ENCODE measurements around the gene TRIO. TPM values are rescaled to one million over a fixed set of nuclear protein-coding genes. Genes with fewer than 3 reads are reported as not detected.
A peak's percentile ranks its signal among the peaks of the same experiment; 100 is the strongest.

The TRIO gene
- total RNA-seq, 1 donor from 2014 or later: 163 TPM

DNA sequence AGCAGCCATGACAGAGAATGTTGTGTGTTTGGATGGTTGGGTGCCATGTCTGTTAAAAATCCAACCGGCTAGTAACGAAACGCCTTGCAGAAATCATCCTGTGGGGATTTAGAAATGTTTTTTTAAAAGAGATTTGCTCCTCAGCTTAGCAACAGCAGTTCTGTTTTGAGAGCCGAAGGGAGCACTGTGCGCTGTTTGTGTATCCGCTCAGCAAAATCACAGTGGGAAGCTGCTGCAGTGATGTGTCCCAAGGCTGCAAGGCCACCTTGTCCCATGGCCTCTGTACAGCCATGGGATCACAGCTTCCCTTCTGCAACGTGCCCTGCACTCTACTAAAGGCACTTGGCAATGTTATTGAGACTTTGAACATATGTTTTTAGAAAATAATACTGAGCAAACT, 40.9 kb downstream of the TRIO start:
- no peak overlapping the region for H3K4me3 Mint-ChIP-seq (ENCODE audit: low read depth)
- peaks cover 26% of the 10 kb centered on the region for H3K4me1 Mint-ChIP-seq (ENCODE audit: low read depth)
- H3K9me3 Mint-ChIP-seq (ENCODE audit: low read depth): no peaks in the 10 kb centered on the region
- no peak overlapping the region for H3K27ac Mint-ChIP-seq
- no peak for DNase-seq (ENCODE audit: low spot score, unreplicated experiment)
- TF ChIP-seq, protein P1, sequence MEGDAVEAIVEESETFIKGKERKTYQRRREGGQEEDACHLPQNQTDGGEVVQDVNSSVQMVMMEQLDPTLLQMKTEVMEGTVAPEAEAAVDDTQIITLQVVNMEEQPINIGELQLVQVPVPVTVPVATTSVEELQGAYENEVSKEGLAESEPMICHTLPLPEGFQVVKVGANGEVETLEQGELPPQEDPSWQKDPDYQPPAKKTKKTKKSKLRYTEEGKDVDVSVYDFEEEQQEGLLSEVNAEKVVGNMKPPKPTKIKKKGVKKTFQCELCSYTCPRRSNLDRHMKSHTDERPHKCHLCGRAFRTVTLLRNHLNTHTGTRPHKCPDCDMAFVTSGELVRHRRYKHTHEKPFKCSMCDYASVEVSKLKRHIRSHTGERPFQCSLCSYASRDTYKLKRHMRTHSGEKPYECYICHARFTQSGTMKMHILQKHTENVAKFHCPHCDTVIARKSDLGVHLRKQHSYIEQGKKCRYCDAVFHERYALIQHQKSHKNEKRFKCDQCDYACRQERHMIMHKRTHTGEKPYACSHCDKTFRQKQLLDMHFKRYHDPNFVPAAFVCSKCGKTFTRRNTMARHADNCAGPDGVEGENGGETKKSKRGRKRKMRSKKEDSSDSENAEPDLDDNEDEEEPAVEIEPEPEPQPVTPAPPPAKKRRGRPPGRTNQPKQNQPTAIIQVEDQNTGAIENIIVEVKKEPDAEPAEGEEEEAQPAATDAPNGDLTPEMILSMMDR (IDR thresholded peaks at IDR 0.05; ENCODE audit: unreplicated experiment): no peak
- H3K36me3 Mint-ChIP-seq (ENCODE audit: insufficient read depth): no peaks in the 10 kb centered on the region
- no peaks in the 10 kb centered on the region for H3K27me3 Mint-ChIP-seq

DNA sequence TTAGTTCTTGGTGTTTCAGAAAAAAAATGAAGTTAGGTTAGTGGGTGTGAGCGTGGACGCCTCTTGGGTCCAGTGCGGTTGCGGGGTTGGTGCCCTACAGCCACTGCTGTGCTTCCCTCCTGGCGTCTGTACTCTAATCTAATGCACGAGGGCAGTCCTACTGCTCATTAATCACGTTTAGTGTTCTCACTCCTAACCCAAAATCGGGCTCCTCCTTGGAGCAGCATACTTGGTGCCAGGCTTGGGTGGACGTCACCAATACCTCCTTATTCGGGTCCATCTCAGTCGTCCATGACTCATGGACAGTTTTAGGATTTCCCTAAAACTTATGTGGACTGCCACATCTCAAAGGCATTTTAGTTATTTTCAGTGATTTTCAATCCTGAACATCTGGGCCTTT, 41.6 kb downstream of the TRIO start:
- Mint-ChIP-seq H3K27ac (no peak overlapping the region), H3K9me3 (ENCODE audit: low read depth) (no peaks in the 10 kb centered on the region), H3K36me3 (ENCODE audit: insufficient read depth) (no peaks in the 10 kb centered on the region), H3K27me3 (no peaks in the 10 kb centered on the region), H3K4me1 (ENCODE audit: low read depth) (peaks cover 29% of the 10 kb centered on the region), H3K4me3 (ENCODE audit: low read depth) (no peak overlapping the region)
- TF ChIP-seq, protein P1 (IDR thresholded peaks at IDR 0.05; ENCODE audit: unreplicated experiment): no peak
- DNase-seq (ENCODE audit: low spot score, unreplicated experiment): no peak

DNA sequence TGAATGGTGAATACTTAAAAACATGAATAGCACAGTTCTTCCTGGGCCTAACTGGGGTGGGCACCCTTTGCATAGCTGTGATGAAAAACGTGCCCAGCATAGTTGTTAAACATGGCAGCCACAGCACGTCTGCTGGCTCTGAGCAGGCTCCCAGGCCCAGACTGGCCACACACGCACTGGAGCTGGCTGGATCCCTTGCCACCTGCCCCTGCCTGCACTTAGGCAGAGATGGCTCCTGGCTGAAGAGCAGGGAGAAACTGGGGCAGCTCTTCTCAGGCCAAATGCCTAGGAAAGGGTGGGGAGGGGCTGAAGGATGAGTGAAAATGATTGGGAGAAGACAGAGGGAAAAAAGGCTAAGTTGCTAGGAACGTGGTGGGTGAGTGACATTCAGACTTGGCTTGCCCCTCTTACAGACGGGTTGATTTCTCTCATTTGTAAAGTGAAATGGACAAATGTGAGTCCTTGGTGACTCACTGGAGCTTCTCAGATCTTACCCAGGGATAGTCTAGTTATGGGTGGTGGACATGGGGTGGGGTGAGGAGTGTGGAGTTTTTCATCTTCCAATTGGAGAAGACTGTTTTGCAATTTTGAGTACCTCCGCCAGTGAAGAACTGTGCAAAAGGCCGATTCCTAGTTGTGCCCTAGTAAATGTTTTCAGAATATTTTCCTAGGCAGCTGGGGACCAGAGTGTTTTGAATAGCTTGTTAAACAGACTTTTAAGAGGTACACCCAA, 42.4 kb downstream of the TRIO start:
- no peaks in the 10 kb centered on the region for H3K36me3 Mint-ChIP-seq (ENCODE audit: insufficient read depth)
- H3K27me3 Mint-ChIP-seq: no peaks in the 10 kb centered on the region
- DNase-seq (ENCODE audit: low spot score, unreplicated experiment): no peak
- no peak overlapping the region for H3K4me3 Mint-ChIP-seq (ENCODE audit: low read depth)
- no peaks in the 10 kb centered on the region for H3K9me3 Mint-ChIP-seq (ENCODE audit: low read depth)
- peaks cover 37% of the 10 kb centered on the region for H3K4me1 Mint-ChIP-seq (ENCODE audit: low read depth)
- TF ChIP-seq, protein P1 (IDR thresholded peaks at IDR 0.05; ENCODE audit: unreplicated experiment): no peak
- H3K27ac Mint-ChIP-seq: peak overlapping the region; percentile 46

DNA sequence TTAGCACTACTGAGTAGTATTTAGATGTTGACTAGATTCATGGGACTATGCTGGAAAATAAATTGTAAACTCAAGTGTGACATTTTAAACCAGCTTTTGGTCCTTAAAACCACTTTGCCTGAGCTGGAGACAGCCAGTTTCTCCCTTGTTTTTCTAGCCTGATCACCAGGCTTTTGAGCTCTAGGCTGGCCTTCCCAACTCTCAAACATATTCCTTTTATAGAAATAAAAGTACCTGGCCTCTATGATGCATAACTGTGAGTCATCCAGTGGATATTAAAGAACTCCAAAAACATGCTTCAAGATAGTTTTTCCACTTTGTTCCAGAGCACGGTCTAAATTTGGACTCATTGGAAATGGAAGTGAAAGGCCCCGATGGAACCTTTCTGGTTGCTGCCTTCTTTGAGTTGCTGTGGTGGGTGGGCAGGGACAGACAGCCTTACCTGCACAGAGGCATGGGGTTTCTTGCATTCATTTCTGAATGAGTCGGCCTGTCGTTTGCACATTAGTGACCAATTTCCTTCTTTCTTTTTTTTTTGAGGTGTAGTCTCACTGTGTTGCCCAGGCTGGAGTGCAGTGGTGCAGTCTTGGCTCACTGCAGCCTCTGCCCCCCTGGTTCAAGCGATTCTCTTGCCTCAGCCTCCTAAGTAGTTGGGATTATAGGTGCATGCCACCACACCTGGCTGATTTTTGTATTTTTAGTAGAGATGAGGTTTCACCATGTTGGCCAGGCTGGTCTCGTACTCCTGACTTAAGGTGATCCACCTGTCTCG, 43.1 kb downstream of the TRIO start:
- Mint-ChIP-seq H3K4me1 (ENCODE audit: low read depth) (peaks cover 42% of the 10 kb centered on the region), H3K27ac (no peak overlapping the region), H3K9me3 (ENCODE audit: low read depth) (no peaks in the 10 kb centered on the region), H3K36me3 (ENCODE audit: insufficient read depth) (no peaks in the 10 kb centered on the region), H3K4me3 (ENCODE audit: low read depth) (no peak overlapping the region), H3K27me3 (no peaks in the 10 kb centered on the region)
- DNase-seq (ENCODE audit: low spot score, unreplicated experiment): no peak
- TF ChIP-seq, protein P1 (IDR thresholded peaks at IDR 0.05; ENCODE audit: unreplicated experiment): no peak

DNA sequence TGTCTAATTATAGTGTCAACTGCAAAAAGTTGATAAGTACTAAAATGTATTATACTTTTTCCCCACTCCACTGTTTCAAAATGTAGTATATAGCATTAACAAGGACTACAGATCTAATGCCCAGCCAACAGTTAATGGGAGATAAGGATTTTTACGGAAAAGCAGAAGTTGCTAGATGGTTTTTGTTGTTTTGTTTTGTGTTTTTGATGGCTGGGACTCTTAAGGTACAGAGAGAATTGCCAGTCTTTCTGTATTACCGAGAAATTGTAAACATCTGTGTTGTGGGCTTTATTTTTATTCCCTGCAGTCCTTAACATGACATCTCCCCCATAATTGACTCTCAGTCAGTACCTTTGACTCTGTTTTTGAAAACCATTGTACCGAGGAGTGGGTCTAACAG, 44.0 kb downstream of the TRIO start:
- H3K9me3 Mint-ChIP-seq (ENCODE audit: low read depth): no peaks in the 10 kb centered on the region
- no peak overlapping the region for H3K4me3 Mint-ChIP-seq (ENCODE audit: low read depth)
- peak overlapping the region; percentile 29 for H3K27ac Mint-ChIP-seq
- TF ChIP-seq, protein P1 (IDR thresholded peaks at IDR 0.05; ENCODE audit: unreplicated experiment): no peak
- H3K36me3 Mint-ChIP-seq (ENCODE audit: insufficient read depth): no peaks in the 10 kb centered on the region
- H3K4me1 Mint-ChIP-seq (ENCODE audit: low read depth): peaks cover 39% of the 10 kb centered on the region
- H3K27me3 Mint-ChIP-seq: no peaks in the 10 kb centered on the region
- no peak for DNase-seq (ENCODE audit: low spot score, unreplicated experiment)

All from progenitor cell of endocrine pancreas (in vitro differentiated cells).